ENCODE results near the gene ATP6V1D.
A peak's percentile ranks its signal among the peaks of the same experiment; 100 is the strongest.
"Not testable (repeated sequence)": the region's sequence is repeated elsewhere in the genome, so short reads cannot be mapped to it uniquely, and the experiment has no call there.

ATP6V1D gene

GRCh38 chr14:67365476-67365875 is 5.9 kb upstream of the ATP6V1D start:
- no peak for DNase-seq

DNA sequence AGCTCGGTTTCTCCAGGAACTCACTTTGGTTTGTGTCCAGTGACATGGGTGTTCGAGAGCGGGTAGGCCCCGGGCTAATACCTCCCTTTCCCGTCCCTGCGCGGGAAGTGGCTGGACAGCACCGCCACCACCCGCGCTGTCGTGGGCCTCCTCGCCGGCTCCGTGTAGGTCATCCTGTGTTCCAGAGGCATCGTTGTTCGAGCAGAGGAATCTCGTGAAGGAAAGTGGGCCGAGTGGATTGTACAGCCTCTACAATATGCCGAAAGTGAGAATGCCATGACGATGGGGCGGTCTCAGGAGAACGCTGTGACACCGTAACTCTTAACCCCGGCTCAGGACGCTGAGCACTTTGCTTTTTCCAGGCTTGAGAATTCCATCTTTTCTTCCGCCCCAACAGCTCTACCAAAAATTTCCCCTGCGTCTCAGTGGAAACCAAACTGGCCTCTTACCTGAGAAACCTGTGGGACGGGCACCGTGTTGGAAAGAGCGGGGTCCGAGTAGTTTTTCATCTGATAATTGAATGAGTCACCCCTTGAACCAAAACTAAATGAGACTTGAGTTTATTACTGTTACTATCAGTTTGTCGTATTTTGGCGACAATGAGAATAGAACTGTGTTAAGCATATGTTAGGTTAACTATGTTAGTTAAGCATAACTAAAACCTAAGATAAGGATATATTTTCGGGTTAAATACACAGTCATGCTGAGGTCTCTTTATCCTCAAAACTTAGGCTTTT is 1.0 kb upstream of the ATP6V1D start:
- DNase-seq = no peak

GRCh38 chr14:67358924-67359774 is 455 bp downstream of the ATP6V1D start:
- no peak for DNase-seq

- no peak for DNase-seq
Observed at GRCh38 chr14:67357969-67358354, 1.6 kb downstream of the ATP6V1D start.

DNA sequence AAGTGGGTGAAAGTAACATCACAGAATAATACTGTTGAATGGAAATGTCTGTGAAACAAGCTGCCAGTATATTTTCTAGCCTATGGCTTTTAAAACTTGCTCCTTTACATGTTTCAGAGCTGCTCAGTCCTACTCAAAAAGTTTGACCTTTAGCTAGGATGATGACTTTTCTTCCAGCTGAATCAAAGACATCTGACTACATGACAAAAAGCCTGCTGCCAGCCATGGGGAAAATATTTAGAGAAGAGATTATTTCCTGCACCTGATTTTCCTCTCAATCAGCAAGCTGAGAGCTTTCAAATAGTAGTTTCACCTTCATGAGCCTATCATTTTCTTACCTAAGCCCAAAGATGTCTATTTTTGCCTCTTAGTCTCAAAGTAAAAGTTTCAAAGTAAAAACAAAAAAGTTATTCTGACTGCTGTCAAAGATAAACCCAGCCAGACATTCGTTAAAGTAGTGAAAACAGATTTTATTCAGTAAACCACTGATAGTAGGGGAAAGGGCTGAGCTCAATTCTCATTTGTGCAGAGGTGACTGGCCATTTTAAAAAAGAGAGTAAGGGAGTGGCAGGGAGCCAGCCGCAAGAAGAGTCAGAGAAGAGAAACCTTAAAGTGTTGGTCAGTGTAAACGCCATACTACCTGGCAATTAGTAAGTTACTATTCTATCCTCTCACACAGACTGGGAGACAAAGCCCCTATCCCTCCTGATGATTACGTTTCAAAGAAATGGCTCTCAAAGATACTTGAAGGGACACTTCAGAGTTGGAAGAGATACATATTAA is 2.2 kb downstream of the ATP6V1D start:
- no peak for DNase-seq

DNA sequence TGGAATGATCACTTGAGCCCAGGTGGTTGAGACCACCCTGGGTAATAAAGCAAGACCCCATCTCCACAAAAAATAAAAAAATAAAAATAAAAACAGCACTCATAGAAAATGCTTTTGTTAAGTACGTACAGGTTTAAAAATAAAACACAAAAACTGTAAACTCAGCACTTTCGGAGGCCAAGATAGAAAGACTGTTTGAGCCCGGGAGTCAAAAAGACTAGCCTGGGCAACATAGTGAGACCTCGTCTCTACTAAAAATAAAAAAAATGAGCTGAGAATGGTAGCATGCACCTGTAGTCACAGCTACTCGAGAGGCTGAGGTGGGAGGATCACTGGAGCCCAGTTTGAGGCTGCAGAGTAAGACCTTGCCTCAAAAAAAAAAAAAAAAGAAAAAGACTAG is 7.5 kb downstream of the ATP6V1D start:
- no peak for DNase-seq

DNA sequence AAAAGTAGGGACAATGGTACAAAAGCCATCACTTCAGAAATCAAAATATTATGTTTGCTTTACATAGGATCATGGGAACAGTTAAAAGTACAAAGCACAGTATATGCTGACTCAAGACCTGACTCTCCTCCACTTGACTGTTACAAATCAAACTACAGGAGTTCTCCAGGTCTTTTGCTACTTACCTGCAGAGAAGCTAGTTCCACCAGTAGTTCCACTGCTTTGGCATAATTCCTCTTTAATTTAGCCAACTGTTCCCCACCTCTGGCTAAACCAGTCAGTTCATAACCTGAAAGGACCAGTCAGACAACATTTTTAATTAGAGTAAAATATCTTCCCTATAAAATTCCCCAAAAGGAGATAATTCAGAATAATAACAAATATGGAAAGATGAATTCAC is 14.0 kb downstream of the ATP6V1D start:
- DNase-seq = no peak

DNA sequence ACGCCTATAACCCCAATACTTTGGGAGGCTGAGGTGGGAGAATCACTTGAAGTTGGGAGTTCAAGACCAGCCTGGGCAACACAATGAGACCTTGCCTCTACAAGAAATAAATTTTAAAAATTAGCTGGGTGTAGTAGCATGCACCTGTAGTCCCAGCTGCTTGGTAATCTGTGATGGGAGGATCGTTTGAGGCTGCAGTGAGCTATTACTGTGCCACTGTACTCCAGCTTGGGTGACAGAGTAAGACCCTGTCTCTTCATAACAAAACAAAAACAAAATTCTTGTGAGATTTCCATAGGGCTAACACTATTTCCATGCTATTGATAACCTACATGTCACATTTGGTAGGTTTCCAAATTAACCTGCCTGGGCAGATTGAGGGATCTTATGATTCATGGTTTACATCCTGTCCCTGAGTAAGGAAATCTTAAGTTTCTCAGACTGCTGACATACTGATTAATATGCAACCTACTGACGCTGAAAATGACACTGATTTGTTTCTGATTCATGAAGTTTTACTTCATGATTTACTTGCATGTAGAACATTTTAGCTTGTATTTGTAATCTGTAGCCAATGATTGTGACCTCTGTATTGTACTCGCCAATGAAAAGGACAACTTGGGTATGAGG is 15.9 kb downstream of the ATP6V1D start:
- no peak for DNase-seq

GRCh38 chr14:67341231-67341630 is 18.4 kb downstream of the ATP6V1D start:
- DNase-seq = not testable (repeated sequence)

GRCh38 chr14:67335781-67336180 is 23.8 kb downstream of the ATP6V1D start:
- DNase-seq = peak; percentile 24

GRCh38 chr14:67332468-67332867 is 27.1 kb downstream of the ATP6V1D start:
- DNase-seq = no peak

DNA sequence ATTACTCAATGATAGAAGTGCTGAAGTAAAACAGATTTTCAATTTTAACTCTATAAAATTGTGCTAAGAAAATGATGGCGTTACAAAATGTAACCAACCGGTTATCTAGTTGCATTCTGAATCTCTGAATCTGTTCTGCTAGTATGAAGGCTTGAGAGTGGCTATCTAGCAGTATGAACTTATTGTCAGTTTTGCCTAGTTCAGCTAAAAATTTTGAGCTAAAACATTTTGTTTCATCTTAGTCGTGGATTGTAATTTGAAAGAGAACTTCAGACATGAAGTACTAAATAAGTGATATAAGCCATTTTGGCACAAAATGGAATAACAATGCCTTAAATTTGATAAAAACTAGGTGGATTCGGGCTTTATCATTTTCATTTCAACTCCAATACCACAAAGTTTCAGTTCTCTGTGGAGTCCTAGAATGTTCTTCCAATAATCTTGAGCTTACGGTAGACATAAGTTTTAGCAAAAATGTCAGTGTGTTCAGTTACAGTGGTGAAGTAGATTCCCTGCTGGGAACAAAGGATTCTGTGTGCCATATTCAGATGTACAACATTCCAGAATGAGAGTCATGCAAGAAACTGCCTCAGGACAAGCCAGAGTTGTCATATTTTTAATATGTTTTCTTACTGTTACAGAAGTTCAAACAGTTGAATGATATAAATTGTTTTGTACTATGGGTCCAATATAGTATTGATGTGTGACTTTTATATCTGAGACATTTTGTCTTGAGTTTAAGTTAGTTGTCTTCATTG is 28.1 kb downstream of the ATP6V1D start:
- no peak for DNase-seq

DNA sequence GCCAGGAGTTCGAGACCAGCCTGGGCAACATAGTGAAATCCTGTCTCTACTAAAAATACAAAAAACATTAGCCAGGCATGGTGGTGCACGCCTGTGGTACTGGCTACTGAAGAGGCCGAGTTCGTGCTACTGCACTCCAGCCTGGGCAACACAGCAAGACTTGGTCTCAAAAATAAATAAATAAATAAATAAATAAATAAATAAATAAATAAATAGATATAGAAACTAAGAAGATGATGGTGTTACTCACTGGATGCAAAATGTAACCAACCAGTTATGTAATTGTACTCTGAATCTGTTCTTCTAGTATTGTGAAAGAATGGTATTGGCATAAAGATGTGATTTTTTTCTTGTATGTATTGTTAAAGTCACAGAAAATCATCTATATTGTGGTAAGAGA is 29.9 kb downstream of the ATP6V1D start:
- not testable (repeated sequence) for DNase-seq

DNA sequence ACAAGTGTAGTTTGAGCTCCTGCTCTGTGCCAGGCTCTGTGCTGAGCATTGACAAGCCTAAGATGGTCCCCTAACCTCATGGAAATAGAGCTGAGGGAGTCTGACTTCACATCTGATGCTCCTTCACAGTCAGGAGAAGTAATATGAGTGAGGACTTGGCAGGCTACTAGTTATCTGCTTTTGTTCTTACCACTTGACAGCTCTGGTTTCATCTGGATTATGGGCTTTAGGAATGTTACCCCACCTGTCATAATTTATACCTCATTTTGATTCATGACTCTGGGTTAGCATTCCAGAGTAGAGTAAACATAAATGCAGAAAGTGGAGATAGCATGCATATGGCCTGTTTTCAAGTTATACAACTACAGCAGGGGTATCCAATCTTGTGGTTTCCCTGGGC is 40.5 kb downstream of the ATP6V1D start:
- no peak for DNase-seq

GRCh38 chr14:67317822-67318221 is 41.8 kb downstream of the ATP6V1D start:
- no peak for DNase-seq

- DNase-seq = no peak
Observed at GRCh38 chr14:67313153-67313552, 46.5 kb downstream of the ATP6V1D start.

DNA sequence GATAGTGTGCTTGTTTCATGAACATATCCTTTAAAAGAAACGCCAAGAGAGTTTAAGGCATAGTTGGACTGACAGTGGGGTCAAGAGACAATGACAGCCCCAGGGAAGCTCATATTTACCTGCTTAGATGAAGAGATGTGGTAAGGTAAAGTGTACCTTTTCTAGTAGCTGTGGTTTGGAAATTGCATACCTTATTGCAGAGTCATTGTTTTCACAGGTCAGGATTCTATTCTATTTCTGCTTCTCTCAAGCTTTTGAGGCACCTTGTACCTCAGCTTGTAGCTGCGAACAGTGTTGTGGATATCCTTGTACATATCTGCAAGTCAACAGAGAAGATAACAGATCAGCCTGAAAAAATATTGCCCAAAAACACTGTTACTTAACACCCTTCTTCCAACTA is 47.7 kb downstream of the ATP6V1D start:
- DNase-seq = no peak

Data from CD4-positive, alpha-beta T cell treated with Interleukin-17A for 1 hour (primary cell).